ENCODE results near the gene FBLN5. TPM values are rescaled to one million over a fixed set of nuclear protein-coding genes. Genes with fewer than 3 reads are reported as not detected.
A peak's percentile ranks its signal among the peaks of the same experiment; 100 is the strongest.

The FBLN5 gene
- total RNA-seq, result 100 to 1,000 TPM in 2 of 4 donors, 10 to 100 TPM in 2; 91.8 to 253 (median 103) TPM
- polyA plus RNA-seq, result 10 to 100 TPM in 2 of 3 donors, 1 to 10 TPM in 1; 3.0 to 25.8 (median 19.5) TPM

- DNase-seq, result peak; percentile 84
- peak within 1 kb of the TSS; percentile 66 to 87 (median 75) for H3K27ac ChIP-seq
- no peaks in the 10 kb centered on the region for H3K36me3 ChIP-seq
- intact Hi-C loops (cut with DNase I), result loop anchor here (5.0 kb wide), 2 partner anchors 45 to 50 kb away; no protein-coding TSS in a partner anchor
- WGBS, 2 donors, result 3 to 7% methylated on average over 54 of the region's 54 CpGs
- peaks cover 0 to 44% (median 12%) of the 10 kb centered on the region in 4 donors for H3K4me1 ChIP-seq
- H3K27me3 ChIP-seq, result no peaks in the 10 kb centered on the region
- H3K9me3 ChIP-seq, result no peaks in the 10 kb centered on the region
- H3K4me3 ChIP-seq, result peak within 1 kb of the TSS; percentile 43 to 63 (median 58)
- TF ChIP-seq, protein P1, sequence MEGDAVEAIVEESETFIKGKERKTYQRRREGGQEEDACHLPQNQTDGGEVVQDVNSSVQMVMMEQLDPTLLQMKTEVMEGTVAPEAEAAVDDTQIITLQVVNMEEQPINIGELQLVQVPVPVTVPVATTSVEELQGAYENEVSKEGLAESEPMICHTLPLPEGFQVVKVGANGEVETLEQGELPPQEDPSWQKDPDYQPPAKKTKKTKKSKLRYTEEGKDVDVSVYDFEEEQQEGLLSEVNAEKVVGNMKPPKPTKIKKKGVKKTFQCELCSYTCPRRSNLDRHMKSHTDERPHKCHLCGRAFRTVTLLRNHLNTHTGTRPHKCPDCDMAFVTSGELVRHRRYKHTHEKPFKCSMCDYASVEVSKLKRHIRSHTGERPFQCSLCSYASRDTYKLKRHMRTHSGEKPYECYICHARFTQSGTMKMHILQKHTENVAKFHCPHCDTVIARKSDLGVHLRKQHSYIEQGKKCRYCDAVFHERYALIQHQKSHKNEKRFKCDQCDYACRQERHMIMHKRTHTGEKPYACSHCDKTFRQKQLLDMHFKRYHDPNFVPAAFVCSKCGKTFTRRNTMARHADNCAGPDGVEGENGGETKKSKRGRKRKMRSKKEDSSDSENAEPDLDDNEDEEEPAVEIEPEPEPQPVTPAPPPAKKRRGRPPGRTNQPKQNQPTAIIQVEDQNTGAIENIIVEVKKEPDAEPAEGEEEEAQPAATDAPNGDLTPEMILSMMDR (IDR thresholded peaks at IDR 0.05), result no peak
- TF ChIP-seq POLR2A (IDR thresholded peaks at IDR 0.05) (no peak), POLR2AphosphoS5 (IDR thresholded peaks at IDR 0.05) (peak in 3 of 4 donors; percentile 32 to 58 (median 57)), EP300 (IDR thresholded peaks at IDR 0.05) (no peak)
These were observed at the start of gene FBLN5 for GRCh38 chr14:91947475-91948184. TSS of gene FBLN5 (minus strand) at chr14:91947694. CDS start at chr14:91947229, 465 bp downstream.

- Histone ChIP-seq H3K9me3 (no peaks in the 10 kb centered on the region), H3K4me3 (no peak overlapping the region), H3K27ac (peak overlapping the region in 2 of 4 donors; percentile 12 to 29), H3K36me3 (peaks cover 0 to 57% (median 4%) of the 10 kb centered on the region in 4 donors), H3K27me3 (no peaks in the 10 kb centered on the region), H3K4me1 (peaks cover 0 to 11% (median 5%) of the 10 kb centered on the region in 4 donors)
- no peak for DNase-seq
- intact Hi-C loops (cut with DNase I), result loop anchor here (2.0 to 5.0 kb wide), 2 partner anchors 50 to 346 kb away; partner anchors contain the start of gene FBLN5
- WGBS, 2 donors, result 22 to 44% methylated on average over 2 of the region's 2 CpGs
- no peak for TF ChIP-seq POLR2AphosphoS5 (IDR thresholded peaks at IDR 0.05)
- no peak for TF ChIP-seq POLR2A (IDR thresholded peaks at IDR 0.05)
- TF ChIP-seq, protein P1 (IDR thresholded peaks at IDR 0.05), result peak; percentile 17 to 65 (median 50)
- TF ChIP-seq EP300 (IDR thresholded peaks at IDR 0.05), result no peak
These were observed 49.5 kb upstream of the FBLN5 start for GRCh38 chr14:91996948-91997371.

- no peak overlapping the region for H3K4me3 ChIP-seq
- peaks cover 6 to 45% (median 16%) of the 10 kb centered on the region in 4 donors for H3K36me3 ChIP-seq
- peaks cover 0 to 30% (median 21%) of the 10 kb centered on the region in 4 donors for H3K4me1 ChIP-seq
- TF ChIP-seq POLR2A (IDR thresholded peaks at IDR 0.05), result no peak
- TF ChIP-seq, protein P1 (IDR thresholded peaks at IDR 0.05), result no peak
- TF ChIP-seq EP300 (IDR thresholded peaks at IDR 0.05), result no peak
- no peak for TF ChIP-seq POLR2AphosphoS5 (IDR thresholded peaks at IDR 0.05)
- no peaks in the 10 kb centered on the region for H3K27me3 ChIP-seq
- DNase-seq, result no peak
- 96% methylated on average over 3 of the region's 3 CpGs for WGBS, 2 donors
- no peaks in the 10 kb centered on the region for H3K9me3 ChIP-seq
- intact Hi-C loops (cut with DNase I), result no loop called here
- no peak overlapping the region for H3K27ac ChIP-seq
These were observed 39.7 kb upstream of the FBLN5 start for GRCh38 chr14:91987192-91987591.

GRCh38 chr14:91985521-91986255, 38.2 kb upstream of the FBLN5 start:
- 67 to 76% methylated on average over 4 of the region's 4 CpGs for WGBS, 2 donors
- intact Hi-C loops (cut with DNase I), result no loop called here
- Histone ChIP-seq H3K9me3 (no peaks in the 10 kb centered on the region), H3K4me3 (no peak overlapping the region), H3K27me3 (no peaks in the 10 kb centered on the region), H3K36me3 (peaks cover 6 to 30% (median 11%) of the 10 kb centered on the region in 4 donors), H3K4me1 (peaks cover 0 to 30% (median 21%) of the 10 kb centered on the region in 4 donors), H3K27ac (peak overlapping the region in 2 of 4 donors; percentile 50 to 64)
- TF ChIP-seq EP300 (IDR thresholded peaks at IDR 0.05), result no peak
- no peak for TF ChIP-seq POLR2AphosphoS5 (IDR thresholded peaks at IDR 0.05)
- TF ChIP-seq POLR2A (IDR thresholded peaks at IDR 0.05), result no peak
- TF ChIP-seq, protein P1 (IDR thresholded peaks at IDR 0.05), result no peak
- no peak for DNase-seq

Measured in sigmoid colon (tissue), 7 donors.